BLaER1 treated with 17β-estradiol and CSF1 and Interleukin-3, amounts not matched to agents 10 nM and 100 nM (cell line): Measurements from ENCODE around the gene ZMAT2.
A peak's percentile ranks its signal among the peaks of the same experiment; 100 is the strongest.
"Not testable (repeated sequence)": the region's sequence is repeated elsewhere in the genome, so short reads cannot be mapped to it uniquely, and the experiment has no call there.

Experiments used
- H3K27ac ChIP-seq, 11 experiments: shearing (Covaris generic); formaldehyde crosslinking; 2 replicates each; pipeline ENCODE4 v1.8.1; 2022
- H3K27me3 ChIP-seq, 11 experiments: shearing (Covaris generic); formaldehyde crosslinking; 2 replicates each; pipeline ENCODE4 v1.8.1; 2022
- H3K36me3 ChIP-seq, 11 experiments: shearing (Covaris generic); formaldehyde crosslinking; 2 replicates each; pipeline ENCODE4 v1.8.1; 2022
- H3K4me1 ChIP-seq, 10 experiments: shearing (Covaris generic); formaldehyde crosslinking; 2 replicates each; pipeline ENCODE4 v1.8.1; 2022
- H3K4me2 ChIP-seq, 11 experiments: shearing (Covaris generic); formaldehyde crosslinking; 2 replicates each; pipeline ENCODE4 v1.8.1; 2022
- H3K4me3 ChIP-seq, 10 experiments: shearing (Covaris generic); formaldehyde crosslinking; 2 replicates each; pipeline ENCODE4 v1.8.1; 2022
- H3K9ac ChIP-seq, 11 experiments: shearing (Covaris generic); formaldehyde crosslinking; 2 replicates each; pipeline ENCODE4 v1.8.1; 2022
- H3K9me3 ChIP-seq, 11 experiments: shearing (Covaris generic); formaldehyde crosslinking; replicated peaks in 1 of 11; 2 replicates each; pipeline ENCODE4 v1.8.1; 2022
- H4K20me1 ChIP-seq, 11 experiments: shearing (Covaris generic); formaldehyde crosslinking; 2 replicates each; pipeline ENCODE4 v1.8.1; 2022
- Cebpa-rat ChIP-seq, 11 experiments: shearing (Covaris generic); IDR thresholded peaks; 2 replicates each; pipeline ENCODE4 v1.8.1; 2022

Gene ZMAT2

GRCh38 chr5:140694276-140694675 lies 6.0 kb upstream of the ZMAT2 start:
- Histone ChIP-seq H4K20me1 (peaks cover 0 to 15% (median 8%) of the 10 kb centered on the region in 11 experiments; a peak in 7 of 22 replicates), H3K4me2 (no peak overlapping the region), H3K27me3 (no peaks in the 10 kb centered on the region), H3K9ac (no peak overlapping the region), H3K4me1 (peaks cover 24 to 36% (median 29%) of the 10 kb centered on the region in 10 experiments), H3K4me3 (no peak overlapping the region), H3K27ac (no peak overlapping the region), H3K36me3 (peaks cover 65 to 76% (median 68%) of the 10 kb centered on the region in 11 experiments), H3K9me3 (no peaks in the 10 kb centered on the region)
- TF ChIP-seq Cebpa-rat (IDR thresholded peaks at IDR 0.05) = no peak

GRCh38 chr5:140696891-140697492 lies 3.3 kb upstream of the ZMAT2 start:
- Histone ChIP-seq H3K9me3 (no peaks in the 10 kb centered on the region), H4K20me1 (peaks cover 0 to 16% (median 8%) of the 10 kb centered on the region in 11 experiments; a peak in 8 of 22 replicates), H3K27ac (no peak overlapping the region), H3K4me1 (peaks cover 21 to 34% (median 28%) of the 10 kb centered on the region in 10 experiments), H3K36me3 (peaks cover 74 to 86% (median 80%) of the 10 kb centered on the region in 11 experiments), H3K4me2 (no peak overlapping the region), H3K4me3 (no peak overlapping the region), H3K9ac (no peak overlapping the region), H3K27me3 (no peaks in the 10 kb centered on the region)
- TF ChIP-seq Cebpa-rat (IDR thresholded peaks at IDR 0.05) = no peak

- H3K27ac ChIP-seq = no peak overlapping the region
- H3K4me2 ChIP-seq = no peak overlapping the region
- H3K4me1 ChIP-seq = peaks cover 8 to 18% (median 10%) of the 10 kb centered on the region in 10 experiments; a peak in 18 of 20 replicates
- H4K20me1 ChIP-seq = peaks cover 0 to 11% (median 0%) of the 10 kb centered on the region in 11 experiments; a peak in 5 of 22 replicates
- peaks cover 0 to 38% (median 34%) of the 10 kb centered on the region in 11 experiments; a peak in 17 of 22 replicates for H3K27me3 ChIP-seq
- peaks cover 0 to 3% (median 0%) of the 10 kb centered on the region in 11 experiments; a peak in 1 of 22 replicates for H3K9me3 ChIP-seq
- TF ChIP-seq Cebpa-rat (IDR thresholded peaks at IDR 0.05) = no peak
- H3K4me3 ChIP-seq = no peak overlapping the region
- peaks cover 50 to 59% (median 54%) of the 10 kb centered on the region in 11 experiments for H3K36me3 ChIP-seq
- H3K9ac ChIP-seq = no peak overlapping the region
Measured at GRCh38 chr5:140707812-140708211, 7.6 kb downstream of the ZMAT2 start.

- H3K4me1 ChIP-seq = peaks cover 8 to 17% (median 10%) of the 10 kb centered on the region in 10 experiments; a peak in 18 of 20 replicates
- H4K20me1 ChIP-seq = peaks cover 0 to 11% (median 0%) of the 10 kb centered on the region in 11 experiments; a peak in 4 of 22 replicates
- H3K36me3 ChIP-seq = peaks cover 41 to 49% (median 44%) of the 10 kb centered on the region in 11 experiments
- H3K4me2 ChIP-seq, H3K27ac ChIP-seq, H3K9me3 ChIP-seq, H3K4me3 ChIP-seq, H3K9ac ChIP-seq: not testable (repeated sequence)
- H3K27me3 ChIP-seq = peaks cover 0 to 41% (median 34%) of the 10 kb centered on the region in 11 experiments; a peak in 17 of 22 replicates
Measured at GRCh38 chr5:140708787-140709186, 8.5 kb downstream of the ZMAT2 start.

- Histone ChIP-seq H3K27me3 (peaks cover 0 to 41% (median 34%) of the 10 kb centered on the region in 11 experiments; a peak in 17 of 22 replicates), H3K27ac (peak overlapping the region; percentile 38 to 83 (median 74)), H4K20me1 (peaks cover 0 to 2% (median 0%) of the 10 kb centered on the region in 11 experiments; a peak in 2 of 22 replicates), H3K4me3 (peak overlapping the region; percentile 53 to 81 (median 66)), H3K4me2 (peak overlapping the region; percentile 64 to 90 (median 84)), H3K4me1 (peaks cover 8 to 17% (median 10%) of the 10 kb centered on the region in 10 experiments; a peak in 18 of 20 replicates), H3K9me3 (peaks cover 0 to 3% (median 0%) of the 10 kb centered on the region in 11 experiments; a peak in 1 of 22 replicates), H3K9ac (peak overlapping the region; percentile 61 to 80 (median 76)), H3K36me3 (peaks cover 18 to 27% (median 22%) of the 10 kb centered on the region in 11 experiments)
- no peak for TF ChIP-seq Cebpa-rat (IDR thresholded peaks at IDR 0.05)
Measured at GRCh38 chr5:140710899-140711552, 10.8 kb downstream of the ZMAT2 start.

GRCh38 chr5:140711794-140712193 lies 11.5 kb downstream of the ZMAT2 start:
- Histone ChIP-seq H3K27me3 (peaks cover 0 to 41% (median 34%) of the 10 kb centered on the region in 11 experiments; a peak in 17 of 22 replicates), H3K9me3 (peaks cover 0 to 3% (median 0%) of the 10 kb centered on the region in 11 experiments; a peak in 1 of 22 replicates), H3K4me2 (peak overlapping the region in 9 of 11 experiments; percentile 64 to 90 (median 81); a peak in 15 of 22 replicates), H3K9ac (peak overlapping the region in 2 of 11 experiments; percentile 73 to 76; a peak in 1 of 22 replicates), H3K4me1 (peaks cover 8 to 17% (median 10%) of the 10 kb centered on the region in 10 experiments; a peak in 18 of 20 replicates), H3K27ac (no peak overlapping the region), H3K4me3 (peak overlapping the region in 5 of 10 experiments; percentile 55 to 81 (median 72); a peak in 8 of 20 replicates), H4K20me1 (no peaks in the 10 kb centered on the region; a peak in 1 of 22 replicates), H3K36me3 (peaks cover 10 to 19% (median 14%) of the 10 kb centered on the region in 11 experiments)
- TF ChIP-seq Cebpa-rat (IDR thresholded peaks at IDR 0.05) = no peak

GRCh38 chr5:140713562-140714094 lies 13.4 kb downstream of the ZMAT2 start:
- H3K9ac ChIP-seq = no peak overlapping the region
- no peak overlapping the region for H3K27ac ChIP-seq
- H3K27me3 ChIP-seq = peaks cover 0 to 41% (median 34%) of the 10 kb centered on the region in 11 experiments; a peak in 17 of 22 replicates
- no peak for TF ChIP-seq Cebpa-rat (IDR thresholded peaks at IDR 0.05)
- H4K20me1 ChIP-seq = no peaks in the 10 kb centered on the region; a peak in 1 of 22 replicates
- H3K4me2 ChIP-seq = no peak overlapping the region
- peaks cover 8 to 17% (median 10%) of the 10 kb centered on the region in 10 experiments; a peak in 18 of 20 replicates for H3K4me1 ChIP-seq
- peaks cover 0 to 3% (median 0%) of the 10 kb centered on the region in 11 experiments; a peak in 1 of 22 replicates for H3K9me3 ChIP-seq
- peaks cover 0 to under 1% (median 0%) of the 10 kb centered on the region in 11 experiments; a peak in 1 of 22 replicates for H3K36me3 ChIP-seq
- H3K4me3 ChIP-seq = no peak overlapping the region

GRCh38 chr5:140716238-140716637 lies 16.0 kb downstream of the ZMAT2 start:
- not testable (repeated sequence) for H3K27ac ChIP-seq, H3K4me3 ChIP-seq, H3K4me2 ChIP-seq, H4K20me1 ChIP-seq, H3K36me3 ChIP-seq, H3K9me3 ChIP-seq, H3K4me1 ChIP-seq, H3K9ac ChIP-seq
- peaks cover 0 to 18% (median 14%) of the 10 kb centered on the region in 11 experiments; a peak in 16 of 22 replicates for H3K27me3 ChIP-seq

- no peak overlapping the region for H3K4me3 ChIP-seq
- no peak overlapping the region for H3K9ac ChIP-seq
- H3K27ac ChIP-seq = no peak overlapping the region; a peak in 1 of 22 replicates
- H3K36me3 ChIP-seq = no peaks in the 10 kb centered on the region
- H4K20me1 ChIP-seq = no peaks in the 10 kb centered on the region
- no peaks in the 10 kb centered on the region for H3K27me3 ChIP-seq
- H3K4me1 ChIP-seq = no peaks in the 10 kb centered on the region
- H3K4me2 ChIP-seq = no peak overlapping the region
- H3K9me3 ChIP-seq = no peaks in the 10 kb centered on the region
- TF ChIP-seq Cebpa-rat (IDR thresholded peaks at IDR 0.05) = no peak
Measured at GRCh38 chr5:140718266-140718592, 18.0 kb downstream of the ZMAT2 start.

GRCh38 chr5:140720738-140721137 lies 20.5 kb downstream of the ZMAT2 start:
- not testable (repeated sequence) for H3K4me2 ChIP-seq, H3K9me3 ChIP-seq

GRCh38 chr5:140721395-140721794 lies 21.1 kb downstream of the ZMAT2 start:
- H3K4me2 ChIP-seq, H4K20me1 ChIP-seq, H3K27me3 ChIP-seq, H3K4me3 ChIP-seq, H3K4me1 ChIP-seq, H3K27ac ChIP-seq, H3K36me3 ChIP-seq, H3K9ac ChIP-seq: not testable (repeated sequence)
- H3K9me3 ChIP-seq = peaks cover 0 to 14% (median 5%) of the 10 kb centered on the region in 11 experiments; a peak in 6 of 22 replicates

More at GRCh38 chr5:140720738-140721137, 20.5 kb downstream of the ZMAT2 start:
- not testable (repeated sequence) for H3K4me1 ChIP-seq, H3K4me3 ChIP-seq, H4K20me1 ChIP-seq, H3K9ac ChIP-seq, H3K36me3 ChIP-seq, H3K27me3 ChIP-seq, H3K27ac ChIP-seq
